ENCODE data around the gene CCDC142.

CCDC142 gene

GRCh38 chr2:74458938-74459363 is 23.8 kb downstream of the CCDC142 start:
- H3K4me3 ChIP-seq (ENCODE audit: low read depth, low read length): peak overlapping the region; percentile 57
- no peak for TF ChIP-seq CTCF (IDR thresholded peaks at IDR 0.05; ENCODE audit: borderline replicate concordance, insufficient read depth, low read depth, low read length)

GRCh38 chr2:74458132-74458937 is 24.5 kb downstream of the CCDC142 start, which contains the start of gene WBP1:
Gene WBP1 (plus strand): TSS chr2:74458438. CDS start chr2:74458603, 165 bp downstream.
- no peak for TF ChIP-seq CTCF (IDR thresholded peaks at IDR 0.05; ENCODE audit: borderline replicate concordance, insufficient read depth, low read depth, low read length)
- H3K4me3 ChIP-seq (ENCODE audit: low read depth, low read length): peak within 1 kb of the TSS; percentile 74

- no peak for TF ChIP-seq CTCF (IDR thresholded peaks at IDR 0.05; ENCODE audit: borderline replicate concordance, insufficient read depth, low read depth, low read length)
Measured at GRCh38 chr2:74457549-74458131, 25.2 kb downstream of the CCDC142 start.

GRCh38 chr2:74457129-74457548 is 25.7 kb downstream of the CCDC142 start:
- peak overlapping the region; percentile 74 for H3K4me3 ChIP-seq (ENCODE audit: low read depth, low read length)
- no peak for TF ChIP-seq CTCF (IDR thresholded peaks at IDR 0.05; ENCODE audit: borderline replicate concordance, insufficient read depth, low read depth, low read length)

More at GRCh38 chr2:74457549-74458131, 25.2 kb downstream of the CCDC142 start:
- peak overlapping the region; percentile 74 for H3K4me3 ChIP-seq (ENCODE audit: low read depth, low read length)

GRCh38 chr2:74454654-74455511 is 27.9 kb downstream of the CCDC142 start, which contains the start of gene INO80B:
Gene INO80B (plus strand): TSS chr2:74455087. CDS start chr2:74455117, 30 bp downstream.
- peak within 1 kb of the TSS; percentile 57 for H3K4me3 ChIP-seq (ENCODE audit: low read depth, low read length)
- no peak for TF ChIP-seq CTCF (IDR thresholded peaks at IDR 0.05; ENCODE audit: borderline replicate concordance, insufficient read depth, low read depth, low read length)

- TF ChIP-seq CTCF (IDR thresholded peaks at IDR 0.05; ENCODE audit: borderline replicate concordance, insufficient read depth, low read depth, low read length): no peak
- H3K4me3 ChIP-seq (ENCODE audit: low read depth, low read length): no peak overlapping the region
Measured at GRCh38 chr2:74450570-74451190, 32.1 kb downstream of the CCDC142 start.
